K562 (cell line): ENCODE results near the gene KRTAP12-2. TPM values are rescaled to one million over a fixed set of nuclear protein-coding genes. Genes with fewer than 3 reads are reported as not detected.

Source experiments
- BRD4 ChIP-seq: fragments of 200-600 bp; sonication (generic); IDR thresholded peaks from 2 replicates; pipeline ENCODE4 v1.6.1; 2017; ENCODE audit warnings: inconsistent platforms
- BRD9 ChIP-seq: fragments of 450-650 bp; IDR thresholded peaks from 2 replicates; pipeline ENCODE4 v1.6.1; 2018; ENCODE audit warnings: low read depth; ENCODE audit not compliant: partially characterized antibody
- CCNT2 ChIP-seq: IDR thresholded peaks from 2 replicates; pipeline ENCODE4 v1.6.1; 2011; ENCODE audit warnings: borderline replicate concordance, low read depth, mild to moderate bottlenecking, moderate library complexity, mixed read lengths, low read length; ENCODE audit not compliant: insufficient read length; ENCODE audit errors: extremely low read depth
- CHD1 ChIP-seq: fragments of 200-600 bp; sonication (generic); IDR thresholded peaks from one replicate; pipeline ENCODE4 v1.6.1; 2012; ENCODE audit warnings: mild to moderate bottlenecking, moderate library complexity, low read length, inconsistent platforms
- FOXP1 ChIP-seq: sonication (generic); formaldehyde crosslinking; IDR thresholded peaks from 2 replicates; pipeline ENCODE4 v1.8.0; 2022; ENCODE audit warnings: mild to moderate bottlenecking, missing genetic modification reagents
- GTF2F1 ChIP-seq: IDR thresholded peaks from 2 replicates; pipeline ENCODE4 v1.6.1; 2011; ENCODE audit warnings: low read depth, low read length, improper control_type of control experiment
- HCFC1 ChIP-seq: IDR thresholded peaks from 2 replicates; pipeline ENCODE4 v1.6.1; 2012; ENCODE audit warnings: low read depth, low read length, improper control_type of control experiment
- HDAC2 ChIP-seq: fragments of 450-650 bp; IDR thresholded peaks from 2 replicates; pipeline ENCODE4 v1.6.1; 2016; ENCODE audit warnings: mild to moderate bottlenecking
- KHSRP ChIP-seq: fragments of 450-650 bp; IDR thresholded peaks from 2 replicates; pipeline ENCODE4 v1.6.1; 2017
- NBN ChIP-seq: fragments of 450-650 bp; IDR thresholded peaks from 2 replicates; pipeline ENCODE4 v1.6.1; 2016; ENCODE audit warnings: low read depth, mild to moderate bottlenecking
- NR2F6 ChIP-seq: fragments of 450-650 bp; formaldehyde crosslinking; IDR thresholded peaks from 2 replicates; pipeline ENCODE4 v1.4.0; 2020; ENCODE audit warnings: mild to moderate bottlenecking
- TFAP4 ChIP-seq: sonication (generic); formaldehyde crosslinking; IDR thresholded peaks from 2 replicates; pipeline ENCODE4 v1.8.0; 2022; ENCODE audit warnings: missing genetic modification reagents, mild to moderate bottlenecking, moderate library complexity, borderline replicate concordance
- ZNF551 ChIP-seq: fragments of 250-450 bp; sonication (Bioruptor Pico); IDR thresholded peaks from 2 replicates; pipeline ENCODE4 v1.5.0; 2021; ENCODE audit warnings: mild to moderate bottlenecking, moderate library complexity
- ZNF764 ChIP-seq: fragments of 250-450 bp; sonication (Bioruptor Pico); IDR thresholded peaks from 2 replicates; pipeline ENCODE4 v1.4.0; 2020; ENCODE audit warnings: low read depth, mild to moderate bottlenecking, moderate library complexity
- polyA plus RNA-seq, 8 experiments: library from polyadenylated mRNA; depleted of rRNA in 4 of 8; stranded (reverse) in 5 of 8; unstranded in 3 of 8; fragments of >200 nt; fragmentation: Nextera tagmentation in 2 of 8; fragmentation: Illumina TruSeq in 1 of 8; extraction: Ambion mirVana in 2 of 8; extraction: Trizol in 1 of 8; gene quantifications; 2 replicates each; pipeline versions ENCODE4 v1.2.1 to v1.2.3, GENCODE V29; 2011 to 2014; ENCODE audit warnings: inconsistent platforms in 1 of 8, missing spikeins in 1 of 8
- total RNA-seq, 7 experiments: library from RNA; depleted of rRNA in 6 of 7; stranded (reverse); fragments of >200 nt in 6 of 7; fragmentation: Illumina TruSeq in 2 of 7; extraction: Trizol in 2 of 7; gene quantifications; 2 replicates each; pipeline versions ENCODE4 v1.2.1 to v1.2.3, GENCODE V29; 2011 to 2021; ENCODE audit warnings: low replicate concordance in 1 of 7

The KRTAP12-2 gene
- total and polyA plus RNA-seq, 9 of the 15 experiments (the other 6 are each of a cell fraction or from before 2014, with no cell fraction given), result not detected

- TF ChIP-seq BRD9 (no peak), FOXP1 (CRISPR knock-in tag) (no peak), KHSRP (no peak), BRD4 (no peak), GTF2F1 (no peak), TFAP4 (CRISPR knock-in tag) (no peak), CCNT2 (no peak), NBN (no peak), HDAC2 (no peak), ZNF764 (CRISPR knock-in tag) (no peak), HCFC1 (no peak), NR2F6 (CRISPR knock-in tag) (no peak), CHD1 (no peak), ZNF551 (CRISPR knock-in tag) (no peak)
- TF ChIP-seq, all 486 proteins: peak for 0
Observed at GRCh38 chr21:44702111-44702972, 35.6 kb upstream of the KRTAP12-2 start (continued).
